Liver (tissue), 9 donors: ENCODE results near the gene TULP3. TPM values are rescaled to one million over a fixed set of nuclear protein-coding genes. Genes with fewer than 3 reads are reported as not detected.

ENCODE experiments used
- DNase-seq: peaks from one replicate; pipeline ENCODE4 v3.0.0-alpha.2; 2017; ENCODE audit warnings: low spot score
- H3K27ac ChIP-seq, 2 donors: one replicate each; pipeline ENCODE4 v1.7.0; 2013; ENCODE audit warnings: inconsistent platforms in 2 of 2, low read length in 2 of 2, control low read depth in 1 of 2, low read depth in 1 of 2, mild to moderate bottlenecking in 1 of 2
- H3K27me3 ChIP-seq, 4 donors: one replicate each; pipeline versions ENCODE4 v1.6.1 to v1.7.0; 2013; ENCODE audit warnings: low read length in 3 of 4, inconsistent platforms in 1 of 4, mild to moderate bottlenecking in 1 of 4, moderate library complexity in 1 of 4; ENCODE audit not compliant: control insufficient read depth in 4 of 4, insufficient read depth in 4 of 4
- H3K36me3 ChIP-seq, 4 donors: one replicate each; pipeline versions ENCODE4 v1.6.1 to v1.7.0; 2013; ENCODE audit warnings: low read length in 3 of 4, mild to moderate bottlenecking in 3 of 4, low read depth in 1 of 4, moderate library complexity in 1 of 4; ENCODE audit not compliant: control insufficient read depth in 4 of 4, insufficient read depth in 3 of 4
- H3K4me1 ChIP-seq, 4 donors: one replicate each; pipeline versions ENCODE4 v1.6.1 to v1.7.0; 2013; ENCODE audit warnings: low read length in 3 of 4, mild to moderate bottlenecking in 3 of 4, moderate library complexity in 1 of 4; ENCODE audit not compliant: control insufficient read depth in 4 of 4, insufficient read depth in 4 of 4
- H3K4me3 ChIP-seq, 3 donors: one replicate each; pipeline versions ENCODE4 v1.6.1 to v1.7.0; 2013; ENCODE audit warnings: low read length in 3 of 3, control low read depth in 1 of 3, low read depth in 1 of 3, mild to moderate bottlenecking in 1 of 3
- H3K9ac ChIP-seq, 2 donors: one replicate each; pipeline ENCODE4 v1.7.0; 2013; ENCODE audit warnings: low read length in 2 of 2, mild to moderate bottlenecking in 2 of 2, moderate library complexity in 2 of 2, control low read depth in 1 of 2, low read depth in 1 of 2
- H3K9me3 ChIP-seq, 4 donors: one replicate each; pipeline versions ENCODE4 v1.6.1 to v1.7.0; 2013; ENCODE audit warnings: low read length in 3 of 4; ENCODE audit not compliant: control insufficient read depth in 4 of 4
- ATF3 ChIP-seq: IDR thresholded peaks from 2 replicates; pipeline ENCODE4 v1.6.1; 2016; ENCODE audit warnings: antibody characterized with exemption
- CTCF ChIP-seq: fragments of 150-350 bp; IDR thresholded peaks from 2 replicates; pipeline ENCODE4 v1.5.1; 2017; ENCODE audit warnings: improper control_type of control experiment, low read depth, low read length; ENCODE audit not compliant: missing input control
- EGR1 ChIP-seq, 2 donors: IDR thresholded peaks; 2 replicates each; pipeline ENCODE4 v1.6.1; 2016 to 2018; ENCODE audit warnings: antibody characterized with exemption in 2 of 2, low read depth in 2 of 2
- FOXA1 ChIP-seq: IDR thresholded peaks from 2 replicates; pipeline ENCODE4 v1.6.1; 2016; ENCODE audit warnings: antibody characterized with exemption
- HNF4A ChIP-seq, 2 donors: conservative IDR thresholded peaks; 2 replicates each; pipeline ENCODE4 v1.6.1; 2016; ENCODE audit warnings: antibody characterized with exemption in 2 of 2, mild to moderate bottlenecking in 2 of 2
- HNF4G ChIP-seq: IDR thresholded peaks from 2 replicates; pipeline ENCODE4 v1.6.1; 2016; ENCODE audit warnings: antibody characterized with exemption
- MAX ChIP-seq: IDR thresholded peaks from 2 replicates; pipeline ENCODE4 v1.6.1; 2016; ENCODE audit warnings: antibody characterized with exemption
- NR2F2 ChIP-seq: IDR thresholded peaks from 2 replicates; pipeline ENCODE4 v1.6.1; 2016; ENCODE audit warnings: antibody characterized with exemption
- REST ChIP-seq: IDR thresholded peaks from 2 replicates; pipeline ENCODE4 v1.6.1; 2016; ENCODE audit warnings: antibody characterized with exemption, mild to moderate bottlenecking
- ZBTB33 ChIP-seq: IDR thresholded peaks from 2 replicates; pipeline ENCODE4 v1.6.1; 2016; ENCODE audit warnings: antibody characterized with exemption
- WGBS: extraction: QIAGEN DNeasy Blood & Tissue Kit; methylation state at CpG from one replicate; pipeline ENCODE4 v1.1.7; 2013; 5-methylcytosine and 5-hydroxymethylcytosine counted together
- polyA plus RNA-seq, 2 donors: library from polyadenylated mRNA; stranded (reverse) in 1 of 2; unstranded in 1 of 2; fragments of 200-250 nt in 1 of 2; fragments of >200 nt in 1 of 2; fragmentation: Nextera tagmentation in 1 of 2; extraction: Ambion mirVana in 1 of 2; gene quantifications; one replicate each; pipeline versions ENCODE4 v1.2.1 to v1.2.3, GENCODE V29; 2013 to 2015
- total RNA-seq, 2 donors: library from RNA; depleted of rRNA; stranded (reverse); fragments of >200 nt; gene quantifications; one replicate each; pipeline ENCODE4 v1.2.3, GENCODE V29; 2014
- donor health status: healthy.
- donor health status: healthy.
- donor health status: healthy.
- donor health status: healthy.
- donor health status: healthy.

Gene TULP3
- total and polyA plus RNA-seq, 4 donors: 3.2 to 4.8 (median 3.7) TPM

GRCh38 chr12:2977776-2978175 is 87.1 kb downstream of the TULP3 start:
- DNase-seq: no peak
- Histone ChIP-seq H3K27me3 (no peaks in the 10 kb centered on the region), H3K4me3 (no peak overlapping the region), H3K36me3 (no peaks in the 10 kb centered on the region), H3K9ac (no peak overlapping the region), H3K9me3 (no peaks in the 10 kb centered on the region), H3K27ac (no peak overlapping the region), H3K4me1 (no peaks in the 10 kb centered on the region)
- TF ChIP-seq ZBTB33: no peak
- 91% methylated on average over 5 of the region's 5 CpGs for WGBS

GRCh38 chr12:2979806-2980205 is 89.1 kb downstream of the TULP3 start:
- Histone ChIP-seq H3K9me3 (no peaks in the 10 kb centered on the region), H3K27me3 (no peaks in the 10 kb centered on the region), H3K36me3 (no peaks in the 10 kb centered on the region), H3K4me3 (no peak overlapping the region), H3K9ac (no peak overlapping the region), H3K27ac (no peak overlapping the region), H3K4me1 (no peaks in the 10 kb centered on the region)
- DNase-seq: no peak
- TF ChIP-seq CTCF: no peak
- no peak for TF ChIP-seq EGR1 (IDR thresholded peaks at IDR 0.05; ENCODE audit: low read depth in 2 of 2)
- WGBS: 89% methylated on average over 4 of the region's 4 CpGs

- H3K9ac ChIP-seq: no peak overlapping the region
- no peak for DNase-seq
Observed at GRCh38 chr12:2980630-2981029, 89.9 kb downstream of the TULP3 start.

More at GRCh38 chr12:2980630-2981029, 89.9 kb downstream of the TULP3 start:
- Histone ChIP-seq H3K27ac (no peak overlapping the region), H3K9me3 (no peaks in the 10 kb centered on the region), H3K27me3 (no peaks in the 10 kb centered on the region), H3K4me1 (no peaks in the 10 kb centered on the region), H3K36me3 (no peaks in the 10 kb centered on the region), H3K4me3 (no peak overlapping the region)
- WGBS: 83% methylated on average over 7 of the region's 7 CpGs
- TF ChIP-seq HNF4A (conservative IDR thresholded peaks at IDR 0.05): no peak
- no peak for TF ChIP-seq FOXA1
- no peak for TF ChIP-seq ATF3
- no peak for TF ChIP-seq ZBTB33
- no peak for TF ChIP-seq NR2F2
- no peak for TF ChIP-seq MAX
- no peak for TF ChIP-seq CTCF
- no peak for TF ChIP-seq HNF4G
- no peak for TF ChIP-seq REST
